ENCODE data around the gene CTNNA3. TPM values are rescaled to one million over a fixed set of nuclear protein-coding genes. Genes with fewer than 3 reads are reported as not detected.
A peak's percentile ranks its signal among the peaks of the same experiment; 100 is the strongest.

The CTNNA3 gene
- total RNA-seq, 2 donors from 2014 or later: not detected

- DNase-seq (ENCODE audit: low spot score) (no peak), ATAC-seq (no peak)
- Mint-ChIP-seq H3K9me3 (no peaks in the 10 kb centered on the region), H3K27me3 (peaks cover 0 to 8% of the 10 kb centered on the region in 2 donors), H3K4me1 (ENCODE audit: low read depth in 2 of 2) (no peaks in the 10 kb centered on the region), H3K27ac (no peak overlapping the region), H3K4me3 (no peak overlapping the region), H3K36me3 (no peaks in the 10 kb centered on the region)
These were observed 45.4 kb downstream of the CTNNA3 start for GRCh38 chr10:67650558-67650957.

GRCh38 chr10:67648613-67649229, 47.3 kb downstream of the CTNNA3 start:
- no peak overlapping the region for H3K4me3 Mint-ChIP-seq
- H3K9me3 Mint-ChIP-seq: no peaks in the 10 kb centered on the region
- ATAC-seq (no peak), DNase-seq (ENCODE audit: low spot score) (no peak)
- peaks cover 0 to 7% of the 10 kb centered on the region in 2 donors for H3K27me3 Mint-ChIP-seq
- H3K36me3 Mint-ChIP-seq: no peaks in the 10 kb centered on the region
- no peaks in the 10 kb centered on the region for H3K4me1 Mint-ChIP-seq (ENCODE audit: low read depth in 2 of 2)
- no peak overlapping the region for H3K27ac Mint-ChIP-seq

- Mint-ChIP-seq H3K4me3 (no peak overlapping the region), H3K36me3 (no peaks in the 10 kb centered on the region), H3K9me3 (peaks cover 10% of the 10 kb centered on the region), H3K4me1 (ENCODE audit: low read depth in 2 of 2) (no peaks in the 10 kb centered on the region), H3K27me3 (peaks cover 4 to 10% of the 10 kb centered on the region in 2 donors), H3K27ac (no peak overlapping the region)
- DNase-seq (ENCODE audit: low spot score): no peak
- no peak for ATAC-seq
These were observed 65.1 kb downstream of the CTNNA3 start for GRCh38 chr10:67630904-67631303.

DNA sequence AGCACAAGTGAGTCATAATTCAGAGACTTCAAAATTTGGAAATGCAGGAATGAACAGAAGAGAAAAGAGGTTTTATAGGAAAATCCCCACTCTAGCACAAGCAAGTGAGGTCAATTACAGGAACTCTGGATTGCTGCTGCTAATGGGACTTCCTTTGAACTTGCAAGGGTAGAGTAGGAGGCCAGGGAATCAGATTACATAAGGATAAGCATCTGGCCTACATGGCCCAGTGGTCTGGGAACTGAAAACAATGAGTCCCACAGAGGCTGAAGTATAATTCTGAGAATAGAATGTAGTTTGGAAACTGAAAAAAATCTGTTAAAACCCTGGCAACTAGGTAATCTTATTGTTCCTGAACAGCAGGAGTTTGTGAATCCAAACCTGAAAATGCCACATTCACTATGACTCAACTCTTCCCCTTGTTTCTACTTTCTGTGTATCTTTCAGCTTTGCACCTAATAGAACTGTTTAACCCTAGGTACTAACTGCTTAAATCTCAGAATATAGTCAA, 66.5 kb downstream of the CTNNA3 start:
- ATAC-seq (no peak), DNase-seq (ENCODE audit: low spot score) (no peak)
- no peaks in the 10 kb centered on the region for H3K36me3 Mint-ChIP-seq
- H3K9me3 Mint-ChIP-seq: peaks cover 4% of the 10 kb centered on the region
- H3K27ac Mint-ChIP-seq: no peak overlapping the region
- H3K4me1 Mint-ChIP-seq (ENCODE audit: low read depth in 2 of 2): no peaks in the 10 kb centered on the region
- H3K27me3 Mint-ChIP-seq: peaks cover under 1 to 3% of the 10 kb centered on the region in 2 donors
- no peak overlapping the region for H3K4me3 Mint-ChIP-seq

DNA sequence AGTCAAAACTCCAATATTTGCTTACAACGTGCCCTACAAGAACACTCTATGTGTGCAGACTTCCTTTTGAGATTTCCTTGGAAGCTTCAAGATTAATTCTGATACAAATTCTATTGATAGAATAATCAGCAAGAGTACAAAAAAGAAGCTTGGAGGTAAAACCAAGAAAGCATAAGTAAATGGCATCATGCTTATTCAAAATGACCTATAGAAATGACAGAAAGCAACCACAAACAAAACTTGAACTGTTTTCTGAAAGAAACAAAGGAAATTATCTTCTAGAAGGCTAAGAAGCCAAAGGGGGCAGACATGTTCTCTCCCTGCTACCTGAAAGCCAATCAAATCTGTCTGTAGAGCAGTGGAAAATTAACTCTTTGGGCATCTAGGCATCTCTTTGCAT, 73.0 kb downstream of the CTNNA3 start:
- no peak overlapping the region for H3K27ac Mint-ChIP-seq
- no peak overlapping the region for H3K4me3 Mint-ChIP-seq

GRCh38 chr10:67622511-67622910, 73.5 kb downstream of the CTNNA3 start:
- H3K27ac Mint-ChIP-seq: no peak overlapping the region
- peaks cover 6 to 13% of the 10 kb centered on the region in 2 donors for H3K27me3 Mint-ChIP-seq
- H3K36me3 Mint-ChIP-seq: no peaks in the 10 kb centered on the region
- DNase-seq (ENCODE audit: low spot score): no peak
- no peak for ATAC-seq
- peaks cover 4% of the 10 kb centered on the region for H3K9me3 Mint-ChIP-seq
- H3K4me1 Mint-ChIP-seq (ENCODE audit: low read depth in 2 of 2): no peaks in the 10 kb centered on the region
- no peak overlapping the region for H3K4me3 Mint-ChIP-seq

More for the DNA sequence above, 73.0 kb downstream of the CTNNA3 start:
- H3K36me3 Mint-ChIP-seq: no peaks in the 10 kb centered on the region
- H3K27me3 Mint-ChIP-seq: peaks cover 6 to 13% of the 10 kb centered on the region in 2 donors
- no peaks in the 10 kb centered on the region for H3K4me1 Mint-ChIP-seq (ENCODE audit: low read depth in 2 of 2)
- ATAC-seq: no peak
- peaks cover 4% of the 10 kb centered on the region for H3K9me3 Mint-ChIP-seq
- no peak for DNase-seq (ENCODE audit: low spot score)

DNA sequence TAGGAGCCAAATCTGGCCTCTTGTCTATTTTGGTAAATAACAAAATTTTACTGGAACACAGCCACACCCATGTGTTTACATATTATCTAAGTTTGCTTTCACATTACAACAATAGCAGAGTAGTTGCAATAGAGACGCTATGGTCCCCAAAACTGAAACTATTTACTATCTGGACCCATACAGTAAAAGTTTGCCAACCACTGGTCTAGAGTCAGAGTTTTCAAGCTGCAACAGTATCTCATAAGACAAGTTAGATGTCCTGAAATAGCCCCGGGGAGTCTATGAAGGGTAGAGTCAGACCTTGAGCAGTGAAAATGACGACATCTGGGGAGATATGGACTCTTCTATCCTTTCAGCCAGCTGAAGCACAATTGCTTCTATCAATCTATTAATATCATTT, 74.2 kb downstream of the CTNNA3 start:
- ATAC-seq: no peak
- DNase-seq (ENCODE audit: low spot score): no peak
- Mint-ChIP-seq H3K36me3 (no peaks in the 10 kb centered on the region), H3K4me3 (no peak overlapping the region), H3K27me3 (peaks cover 9 to 13% of the 10 kb centered on the region in 2 donors), H3K27ac (no peak overlapping the region), H3K9me3 (peaks cover 4% of the 10 kb centered on the region), H3K4me1 (ENCODE audit: low read depth in 2 of 2) (no peaks in the 10 kb centered on the region)

GRCh38 chr10:67618116-67618515, 77.9 kb downstream of the CTNNA3 start:
- Mint-ChIP-seq H3K4me1 (ENCODE audit: low read depth in 2 of 2) (peaks cover 1 to 3% of the 10 kb centered on the region in 2 donors), H3K36me3 (no peaks in the 10 kb centered on the region), H3K9me3 (peaks cover 5% of the 10 kb centered on the region), H3K27ac (no peak overlapping the region), H3K4me3 (no peak overlapping the region), H3K27me3 (peaks cover 11 to 20% of the 10 kb centered on the region in 2 donors)
- no peak for DNase-seq (ENCODE audit: low spot score)
- no peak for ATAC-seq

GRCh38 chr10:67612577-67613537, 83.1 kb downstream of the CTNNA3 start:
- Mint-ChIP-seq H3K4me1 (ENCODE audit: low read depth in 2 of 2) (peaks cover 11 to 15% of the 10 kb centered on the region in 2 donors), H3K36me3 (no peaks in the 10 kb centered on the region), H3K27ac (peak overlapping the region in 1 of 2 donors; percentile 8), H3K27me3 (peaks cover 7 to 13% of the 10 kb centered on the region in 2 donors), H3K4me3 (peak overlapping the region; percentile 52), H3K9me3 (peaks cover 5% of the 10 kb centered on the region)
- DNase-seq (ENCODE audit: low spot score): no peak
- ATAC-seq: peak; percentile 82 to 100

- Mint-ChIP-seq H3K27me3 (peaks cover 5 to 13% of the 10 kb centered on the region in 2 donors), H3K4me1 (ENCODE audit: low read depth in 2 of 2) (peaks cover 11 to 15% of the 10 kb centered on the region in 2 donors), H3K27ac (no peak overlapping the region), H3K4me3 (peak overlapping the region; percentile 16), H3K36me3 (no peaks in the 10 kb centered on the region), H3K9me3 (peaks cover 5% of the 10 kb centered on the region)
- ATAC-seq (no peak), DNase-seq (ENCODE audit: low spot score) (no peak)
These were observed 83.8 kb downstream of the CTNNA3 start for GRCh38 chr10:67612176-67612575.

DNA sequence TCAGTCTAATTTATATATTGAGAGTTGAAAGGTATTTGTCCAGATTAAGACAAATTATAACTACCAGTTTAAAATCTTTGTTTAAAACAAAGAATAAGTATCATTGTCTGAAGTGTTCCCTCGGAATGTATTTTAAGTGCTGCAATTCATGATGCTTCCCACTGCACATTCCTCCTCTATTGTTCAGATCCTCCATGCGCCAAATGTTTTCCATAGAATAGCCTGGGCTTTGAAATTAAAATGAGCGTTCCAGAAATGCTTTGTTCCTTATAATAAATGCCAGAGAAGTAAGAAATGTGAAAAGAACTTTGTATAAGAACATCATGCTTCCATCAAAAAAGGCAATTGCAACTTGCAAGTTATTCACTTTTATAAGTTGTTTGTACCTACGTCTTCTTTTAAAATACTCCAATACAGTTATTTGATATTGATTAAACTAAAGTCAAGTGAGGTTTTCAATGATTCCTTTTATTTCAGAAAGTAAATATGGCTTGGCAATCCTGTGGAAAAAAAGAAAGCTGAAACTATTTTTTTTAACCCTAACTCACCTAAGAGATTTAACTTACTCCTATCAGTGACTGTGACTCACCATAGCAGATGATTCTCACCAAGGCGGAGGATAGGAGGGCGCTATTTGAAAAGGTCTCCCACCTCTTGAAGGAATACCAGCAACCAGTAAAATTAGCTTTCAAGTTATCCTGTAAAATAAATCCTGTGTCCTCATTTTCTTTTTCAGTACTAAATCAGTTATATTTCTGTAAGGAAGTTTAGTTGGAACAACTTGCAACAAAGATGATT, 85.8 kb downstream of the CTNNA3 start:
- Mint-ChIP-seq H3K4me3 (no peak overlapping the region), H3K4me1 (ENCODE audit: low read depth in 2 of 2) (peaks cover 11 to 15% of the 10 kb centered on the region in 2 donors), H3K9me3 (no peaks in the 10 kb centered on the region), H3K27ac (no peak overlapping the region), H3K36me3 (no peaks in the 10 kb centered on the region), H3K27me3 (peaks cover 0 to 3% of the 10 kb centered on the region in 2 donors)
- ATAC-seq (no peak), DNase-seq (ENCODE audit: low spot score) (no peak)

DNA sequence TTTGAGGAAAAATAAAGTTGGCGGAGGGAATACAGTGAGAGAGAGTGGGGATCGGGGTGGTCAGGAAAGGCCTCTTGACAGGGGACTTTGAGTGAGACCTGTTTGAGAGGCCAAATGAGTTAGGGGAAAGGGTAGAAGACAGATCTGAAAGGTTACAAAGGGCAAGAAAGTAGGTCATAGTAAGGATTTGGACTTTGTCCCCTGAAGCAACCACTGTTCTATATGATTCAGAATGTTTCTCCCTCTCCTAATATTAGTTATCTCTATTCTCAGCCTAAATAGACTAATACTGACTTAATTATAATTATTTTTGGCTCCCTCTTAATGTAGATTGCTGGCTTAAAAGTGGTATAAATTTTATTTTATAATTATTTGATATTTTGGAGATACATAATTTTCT, 88.0 kb downstream of the CTNNA3 start:
- peaks cover 0 to 17% of the 10 kb centered on the region in 2 donors for H3K27me3 Mint-ChIP-seq
- no peak overlapping the region for H3K4me3 Mint-ChIP-seq
- H3K9me3 Mint-ChIP-seq: no peaks in the 10 kb centered on the region
- H3K27ac Mint-ChIP-seq: no peak overlapping the region
- DNase-seq (ENCODE audit: low spot score) (no peak), ATAC-seq (no peak)
- H3K36me3 Mint-ChIP-seq: no peaks in the 10 kb centered on the region
- peaks cover 8 to 11% of the 10 kb centered on the region in 2 donors for H3K4me1 Mint-ChIP-seq (ENCODE audit: low read depth in 2 of 2)

GRCh38 chr10:67607472-67607871, 88.5 kb downstream of the CTNNA3 start:
- H3K27me3 Mint-ChIP-seq: peaks cover 0 to 19% of the 10 kb centered on the region in 2 donors
- no peak overlapping the region for H3K27ac Mint-ChIP-seq
- no peaks in the 10 kb centered on the region for H3K9me3 Mint-ChIP-seq
- no peak overlapping the region for H3K4me3 Mint-ChIP-seq
- no peaks in the 10 kb centered on the region for H3K36me3 Mint-ChIP-seq
- H3K4me1 Mint-ChIP-seq (ENCODE audit: low read depth in 2 of 2): peaks cover 3 to 6% of the 10 kb centered on the region in 2 donors
- ATAC-seq (no peak), DNase-seq (ENCODE audit: low spot score) (no peak)

Measured in natural killer cell treated with Interleukin-12 subunit alpha and Interleukin-12 subunit beta and Interleukin-15 and Interleukin-18, amount 100 ng/mL, for 72 hours (primary cell).